H9 (cell line): Measurements from ENCODE around the gene PCGF2. TPM values are rescaled to one million over a fixed set of nuclear protein-coding genes. Genes with fewer than 3 reads are reported as not detected.

Experiments used
- DNase-seq: peaks from one replicate; pipeline ENCODE4 v3.0.0-alpha.2; 2017
- H2AFZ ChIP-seq: one replicate; pipeline ENCODE4 v1.6.1; 2013; ENCODE audit warnings: mild to moderate bottlenecking, low read length, control low read depth, moderate library complexity
- H2AK5ac ChIP-seq: 2 replicates; pipeline ENCODE4 v1.6.1; 2013; ENCODE audit warnings: low read length, control low read depth, mixed read lengths; ENCODE audit not compliant: insufficient read length
- H2BK120ac ChIP-seq: one replicate; pipeline ENCODE4 v1.6.1; 2013; ENCODE audit warnings: low read depth, mild to moderate bottlenecking, low read length, control low read depth, inconsistent platforms; ENCODE audit not compliant: poor library complexity, severe bottlenecking
- H2BK12ac ChIP-seq: 2 replicates; pipeline ENCODE4 v1.6.1; 2013; ENCODE audit warnings: low read length, control low read depth, mixed read lengths, low read depth; ENCODE audit not compliant: insufficient read length
- H2BK15ac ChIP-seq: 2 replicates; pipeline ENCODE4 v1.6.1; 2013; ENCODE audit warnings: low read depth, low read length, control low read depth
- H2BK20ac ChIP-seq: one replicate; pipeline ENCODE4 v1.6.1; 2013; ENCODE audit warnings: low read depth, mild to moderate bottlenecking, low read length, control low read depth, inconsistent platforms; ENCODE audit not compliant: poor library complexity, severe bottlenecking
- H2BK5ac ChIP-seq: 2 replicates; pipeline ENCODE4 v1.6.1; 2013; ENCODE audit warnings: low read length, control low read depth, mixed read lengths; ENCODE audit not compliant: insufficient read length
- H3K14ac ChIP-seq: 2 replicates; pipeline ENCODE4 v1.6.1; 2013; ENCODE audit warnings: low read length, control low read depth; ENCODE audit not compliant: insufficient read depth
- H3K18ac ChIP-seq: 2 replicates; pipeline ENCODE4 v1.6.1; 2013; ENCODE audit warnings: low read depth, mild to moderate bottlenecking, mixed read lengths, low read length, control low read depth; ENCODE audit not compliant: insufficient read length
- H3K23ac ChIP-seq: 2 replicates; pipeline ENCODE4 v1.6.1; 2013; ENCODE audit warnings: low read length, control low read depth, mixed read lengths, low read depth; ENCODE audit not compliant: insufficient read length
- H3K23me2 ChIP-seq: 2 replicates; pipeline ENCODE4 v1.6.1; 2013; ENCODE audit warnings: low read depth, mild to moderate bottlenecking, mixed read lengths, low read length, control low read depth; ENCODE audit not compliant: insufficient read length, poor library complexity, severe bottlenecking
- H3K27ac ChIP-seq: 2 replicates; pipeline ENCODE4 v1.5.1; 2013; ENCODE audit warnings: low read length, control low read depth, mixed read lengths, low read depth; ENCODE audit not compliant: insufficient read length
- H3K27me3 ChIP-seq: 2 replicates; pipeline ENCODE4 v1.6.1; 2013; ENCODE audit warnings: low read length, control low read depth, inconsistent platforms; ENCODE audit not compliant: insufficient read depth
- H3K4ac ChIP-seq: 2 replicates; pipeline ENCODE4 v1.6.1; 2013; ENCODE audit warnings: low read depth, mild to moderate bottlenecking, control low read depth, inconsistent platforms, low read length, moderate library complexity
- H3K4me1 ChIP-seq: 2 replicates; pipeline ENCODE4 v1.6.1; 2013; ENCODE audit warnings: low read length, control low read depth, inconsistent platforms; ENCODE audit not compliant: insufficient read depth
- H3K4me2 ChIP-seq: 2 replicates; pipeline ENCODE4 v1.6.1; 2013; ENCODE audit warnings: low read length, control low read depth, mixed read lengths; ENCODE audit not compliant: insufficient read length, insufficient read depth
- H3K56ac ChIP-seq: 2 replicates; pipeline ENCODE4 v1.6.1; 2013; ENCODE audit warnings: low read depth, mild to moderate bottlenecking, mixed read lengths, low read length, control low read depth; ENCODE audit not compliant: insufficient read length
- H3K79me1 ChIP-seq: 2 replicates; pipeline ENCODE4 v1.6.1; 2013; ENCODE audit warnings: low read depth, mild to moderate bottlenecking, moderate library complexity, low read length, control low read depth, inconsistent platforms; ENCODE audit not compliant: insufficient read depth, poor library complexity, severe bottlenecking
- H3K79me2 ChIP-seq: 2 replicates; pipeline ENCODE4 v1.6.1; 2013; ENCODE audit warnings: low read length, control low read depth, inconsistent platforms; ENCODE audit not compliant: insufficient read depth
- H3K9ac ChIP-seq: 2 replicates; pipeline ENCODE4 v1.6.1; 2013; ENCODE audit warnings: low read length, control low read depth, mixed read lengths; ENCODE audit not compliant: insufficient read length; ENCODE audit errors: extremely low read depth
- H3K9me3 ChIP-seq: one replicate; pipeline ENCODE4 v1.6.1; 2013; ENCODE audit warnings: low read depth, low read length, inconsistent platforms; ENCODE audit not compliant: control insufficient read depth
- H3T11ph ChIP-seq: one replicate; pipeline ENCODE4 v1.6.1; 2013; ENCODE audit warnings: mild to moderate bottlenecking, low read length, control low read depth, inconsistent platforms
- H4K20me1 ChIP-seq: one replicate; pipeline ENCODE4 v1.6.1; 2013; ENCODE audit not compliant: control insufficient read depth, insufficient read length, insufficient read depth
- H4K5ac ChIP-seq: 2 replicates; pipeline ENCODE4 v1.6.1; 2013; ENCODE audit warnings: low read depth, mild to moderate bottlenecking, mixed read lengths, low read length, control low read depth; ENCODE audit not compliant: insufficient read length
- H4K8ac ChIP-seq: replicated peaks from 2 replicates; pipeline ENCODE4 v1.6.1; 2013; ENCODE audit warnings: low read length, control low read depth, mixed read lengths, low read depth; ENCODE audit not compliant: insufficient read length
- H4K91ac ChIP-seq: 2 replicates; pipeline ENCODE4 v1.6.1; 2013; ENCODE audit warnings: low read depth, mild to moderate bottlenecking, moderate library complexity, mixed read lengths, low read length, control low read depth; ENCODE audit not compliant: insufficient read length
- H3K27ac Mint-ChIP-seq, 3 experiments: 2 replicates in 2 of 3; 3 replicates in 1 of 3; pipeline ENCODE4 v1.8.0; 2020 to 2021; ENCODE audit warnings: mixed read lengths in 3 of 3, mild to moderate bottlenecking in 1 of 3, moderate library complexity in 1 of 3
- H3K27me3 Mint-ChIP-seq: 2 replicates; pipeline ENCODE4 v1.8.0; 2021; ENCODE audit warnings: low read depth, mild to moderate bottlenecking, moderate library complexity, mixed read lengths
- H3K36me3 Mint-ChIP-seq, 3 experiments: 2 replicates in 2 of 3; 3 replicates in 1 of 3; pipeline ENCODE4 v1.8.0; 2020 to 2021; ENCODE audit warnings: low read depth in 3 of 3, mixed read lengths in 3 of 3; ENCODE audit not compliant: insufficient read depth in 1 of 3
- H3K4me1 Mint-ChIP-seq, 2 experiments: 2 replicates each; pipeline ENCODE4 v1.8.0; 2020; ENCODE audit warnings: mixed read lengths in 2 of 2
- H3K4me3 Mint-ChIP-seq, 2 experiments: 2 replicates in 1 of 2; 3 replicates in 1 of 2; pipeline ENCODE4 v1.8.0; 2020 to 2021; ENCODE audit warnings: mild to moderate bottlenecking in 2 of 2, mixed read lengths in 2 of 2, moderate library complexity in 1 of 2
- H3K9me3 Mint-ChIP-seq, 2 experiments: 2 replicates in 1 of 2; 3 replicates in 1 of 2; pipeline ENCODE4 v1.8.0; 2020; ENCODE audit warnings: mild to moderate bottlenecking in 2 of 2, mixed read lengths in 2 of 2, moderate library complexity in 1 of 2
- CTCF ChIP-seq: fragments of 200-600 bp; sonication (generic); conservative IDR thresholded peaks from 3 replicates; pipeline ENCODE4 v1.8.0; 2021; ENCODE audit warnings: antibody characterized with exemption, mild to moderate bottlenecking
- WGBS: extraction: QIAGEN DNeasy Blood & Tissue Kit; methylation state at CpG from one replicate; pipeline ENCODE4 v1.1.7; 2013; ENCODE audit warnings: missing lambda C conversion rate, low lambda C conversion rate, mixed read lengths; ENCODE audit not compliant: insufficient read length; ENCODE audit errors: extremely low coverage; 5-methylcytosine and 5-hydroxymethylcytosine counted together
- total RNA-seq: library from RNA; stranded (reverse); gene quantifications from 2 replicates; pipeline ENCODE4 v1.2.1, GENCODE V29; 2021

Gene PCGF2
- total RNA-seq, 1 experiment from 2014 or later: 106 TPM

DNA sequence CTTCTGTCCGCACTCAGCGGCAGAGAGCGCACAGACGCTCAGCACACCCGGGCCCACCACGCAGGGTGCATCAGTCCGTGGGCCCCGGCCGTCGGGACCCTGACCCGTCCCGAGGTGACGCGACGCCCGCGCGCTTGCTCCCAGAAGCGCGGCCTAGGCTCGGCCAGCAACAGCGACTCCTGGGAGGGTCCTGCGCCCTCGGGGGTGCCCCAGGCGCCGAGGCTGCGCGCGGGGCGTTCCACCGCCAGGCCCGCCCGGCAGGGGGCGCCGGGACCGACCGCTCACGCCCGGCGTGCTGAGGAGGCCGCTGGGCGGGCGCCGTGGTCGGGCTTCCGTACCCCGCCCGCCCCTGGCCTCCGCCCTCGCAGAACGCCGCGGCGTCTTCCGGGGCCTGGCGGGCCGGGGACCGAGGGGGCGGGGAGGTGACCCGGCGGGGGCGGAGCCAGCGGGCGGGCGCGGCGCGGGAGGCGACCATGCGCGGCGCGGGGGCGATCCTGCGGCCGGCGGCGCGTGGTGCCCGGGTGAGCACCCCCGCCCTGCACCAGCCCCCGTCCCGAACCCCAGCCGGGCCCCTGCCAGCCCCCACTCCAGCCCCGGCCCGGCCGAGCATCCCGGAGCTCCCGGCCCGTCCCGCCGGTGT, 18.1 kb downstream of the PCGF2 start, which contains the start of gene CISD3:
Gene CISD3 (plus strand): TSS at position 456 of the 640 bp plus-strand sequence. CDS start 18 bp downstream, at position 474.
- Histone ChIP-seq H2AFZ (no peak within 1 kb of the TSS), H3T11ph (no peak within 1 kb of the TSS), H3K14ac (peak within 1 kb of the TSS; percentile 70; the same call in 1 of the 2 replicates), H4K8ac (no peak within 1 kb of the TSS), H2BK15ac (no peak within 1 kb of the TSS), H3K4me1 (peaks cover 2% of the 10 kb centered on the region; the same call in 1 of the 2 replicates), H3K56ac (no peak within 1 kb of the TSS), H3K9ac (peak within 1 kb of the TSS; percentile 50), H2BK5ac (no peak within 1 kb of the TSS), H2AK5ac (no peak within 1 kb of the TSS), H3K27me3 (peaks cover 5% of the 10 kb centered on the region; the same call in 1 of the 2 replicates), H4K20me1 (no peaks in the 10 kb centered on the region), H3K23ac (no peak within 1 kb of the TSS), H3K9me3 (no peaks in the 10 kb centered on the region), H3K27ac (no peak within 1 kb of the TSS), H3K79me1 (no peaks in the 10 kb centered on the region), H2BK120ac (no peak within 1 kb of the TSS), H3K79me2 (no peaks in the 10 kb centered on the region), H4K5ac (no peak within 1 kb of the TSS), H3K4ac (no peak within 1 kb of the TSS), H2BK20ac (no peak within 1 kb of the TSS), H3K23me2 (peaks cover 5% of the 10 kb centered on the region), H3K4me2 (peak within 1 kb of the TSS; percentile 82), H4K91ac (no peak within 1 kb of the TSS), H2BK12ac (no peak within 1 kb of the TSS), H3K18ac (no peak within 1 kb of the TSS)
- peaks cover 32% of the 10 kb centered on the region for H3K27me3 Mint-ChIP-seq
- H3K36me3 Mint-ChIP-seq: peaks cover 3 to 25% (median 24%) of the 10 kb centered on the region in 3 experiments; a peak in 6 of 7 replicates
- DNase-seq: peak; percentile 86
- H3K9me3 Mint-ChIP-seq: no peaks in the 10 kb centered on the region; a peak in 1 of 5 replicates
- H3K27ac Mint-ChIP-seq: peak within 1 kb of the TSS; percentile 76 to 83 (median 80); a peak in 6 of 7 replicates
- peak within 1 kb of the TSS; percentile 82 to 96 for H3K4me3 Mint-ChIP-seq
- WGBS: no CpG with 5 or more reads among the region's 92 CpGs
- peaks cover 20 to 40% of the 10 kb centered on the region in 2 experiments for H3K4me1 Mint-ChIP-seq
- TF ChIP-seq CTCF: peak; percentile 63
